Measurements from ENCODE around the gene PTPRD. TPM values are rescaled to one million over a fixed set of nuclear protein-coding genes. Genes with fewer than 3 reads are reported as not detected.

Gene PTPRD
- total RNA-seq, 1 experiment from 2014 or later, result 70.1 TPM

DNA sequence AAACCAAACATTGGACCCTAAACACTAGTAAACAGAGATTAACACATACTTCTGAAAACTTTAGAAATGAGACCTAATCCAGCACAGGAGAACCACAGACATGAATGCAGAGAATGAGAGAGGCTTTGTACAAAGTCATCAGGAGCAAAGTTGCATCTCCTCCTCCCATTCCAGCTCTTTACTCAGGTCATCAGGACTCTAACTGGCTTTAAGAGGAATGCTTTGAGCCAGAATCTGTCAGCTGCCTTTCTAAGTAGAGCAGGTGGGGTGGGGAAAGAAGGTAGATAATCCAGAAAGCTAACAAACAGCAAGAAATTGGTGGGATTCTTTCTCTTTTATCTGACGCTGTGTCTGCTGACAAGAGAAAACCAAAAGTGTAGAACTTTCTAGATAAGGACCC is 2230.5 kb downstream of the PTPRD start:
- Histone ChIP-seq H3K27me3 (replicated peaks; ENCODE audit: control insufficient read depth, insufficient read depth, low read length) (no peaks in the 10 kb centered on the region), H3K9me3 (no peaks in the 10 kb centered on the region), H3K4me1 (peaks cover 69% of the 10 kb centered on the region), H3K4me3 (ENCODE audit: low read depth, low read length) (no peak overlapping the region), H3K36me3 (ENCODE audit: control insufficient read depth, insufficient read depth, low read length) (no peaks in the 10 kb centered on the region)
- H3K27me3 Mint-ChIP-seq (ENCODE audit: insufficient read depth, unreplicated experiment), result no peaks in the 10 kb centered on the region
- no TSS peak for BruUV-seq (replicated peaks)
- intact Hi-C loops (cut with micrococcal nuclease; ENCODE audit: unreplicated experiment), result loop anchor here (1.0 to 10.0 kb wide), 15 partner anchors 8 to 812 kb away; partner anchors contain the start of gene DMAC1
- H3K9me3 Mint-ChIP-seq (ENCODE audit: unreplicated experiment), result peaks cover 12% of the 10 kb centered on the region
- peak overlapping the region; percentile 90 for H3K27ac Mint-ChIP-seq (ENCODE audit: unreplicated experiment)
- ChIA-PET POLR2A (no interaction called here), CTCF (no interaction called here)
- H3K4me3 Mint-ChIP-seq (ENCODE audit: unreplicated experiment), result peak overlapping the region; percentile 16
- peak; percentile 79 to 82 for DNase-seq
- TF ChIP-seq, protein P1, sequence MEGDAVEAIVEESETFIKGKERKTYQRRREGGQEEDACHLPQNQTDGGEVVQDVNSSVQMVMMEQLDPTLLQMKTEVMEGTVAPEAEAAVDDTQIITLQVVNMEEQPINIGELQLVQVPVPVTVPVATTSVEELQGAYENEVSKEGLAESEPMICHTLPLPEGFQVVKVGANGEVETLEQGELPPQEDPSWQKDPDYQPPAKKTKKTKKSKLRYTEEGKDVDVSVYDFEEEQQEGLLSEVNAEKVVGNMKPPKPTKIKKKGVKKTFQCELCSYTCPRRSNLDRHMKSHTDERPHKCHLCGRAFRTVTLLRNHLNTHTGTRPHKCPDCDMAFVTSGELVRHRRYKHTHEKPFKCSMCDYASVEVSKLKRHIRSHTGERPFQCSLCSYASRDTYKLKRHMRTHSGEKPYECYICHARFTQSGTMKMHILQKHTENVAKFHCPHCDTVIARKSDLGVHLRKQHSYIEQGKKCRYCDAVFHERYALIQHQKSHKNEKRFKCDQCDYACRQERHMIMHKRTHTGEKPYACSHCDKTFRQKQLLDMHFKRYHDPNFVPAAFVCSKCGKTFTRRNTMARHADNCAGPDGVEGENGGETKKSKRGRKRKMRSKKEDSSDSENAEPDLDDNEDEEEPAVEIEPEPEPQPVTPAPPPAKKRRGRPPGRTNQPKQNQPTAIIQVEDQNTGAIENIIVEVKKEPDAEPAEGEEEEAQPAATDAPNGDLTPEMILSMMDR (IDR thresholded peaks at IDR 0.05; ENCODE audit: insufficient read depth in 1 of 2, low read depth in 1 of 2, low read length in 1 of 2, severe bottlenecking in 1 of 2, unreplicated experiment in 1 of 2), result no peak
- peaks cover 4% of the 10 kb centered on the region for H3K36me3 Mint-ChIP-seq (ENCODE audit: insufficient read depth, unreplicated experiment)
- peaks cover 22% of the 10 kb centered on the region for H3K4me1 Mint-ChIP-seq (ENCODE audit: low read depth, unreplicated experiment)

- Histone ChIP-seq H3K9me3 (no peaks in the 10 kb centered on the region), H3K4me1 (peaks cover 72% of the 10 kb centered on the region), H3K27me3 (replicated peaks; ENCODE audit: control insufficient read depth, insufficient read depth, low read length) (no peaks in the 10 kb centered on the region), H3K36me3 (ENCODE audit: control insufficient read depth, insufficient read depth, low read length) (no peaks in the 10 kb centered on the region), H3K4me3 (ENCODE audit: low read depth, low read length) (no peak overlapping the region)
- H3K9me3 Mint-ChIP-seq (ENCODE audit: unreplicated experiment), result peaks cover 7% of the 10 kb centered on the region
- POLR2A ChIA-PET, result no interaction called here
- CTCF ChIA-PET, result no interaction called here
- TSS peak; percentile 64 for BruUV-seq (replicated peaks)
- TF ChIP-seq, protein P1 (IDR thresholded peaks at IDR 0.05; ENCODE audit: insufficient read depth in 1 of 2, low read depth in 1 of 2, low read length in 1 of 2, severe bottlenecking in 1 of 2, unreplicated experiment in 1 of 2), result no peak
- H3K27me3 Mint-ChIP-seq (ENCODE audit: insufficient read depth, unreplicated experiment), result no peaks in the 10 kb centered on the region
- peak overlapping the region; percentile 90 for H3K27ac Mint-ChIP-seq (ENCODE audit: unreplicated experiment)
- intact Hi-C loops (cut with micrococcal nuclease; ENCODE audit: unreplicated experiment), result loop anchor here (5.0 to 10.0 kb wide), 6 partner anchors 159 to 584 kb away; partner anchors contain the start of gene DMAC1
- H3K4me1 Mint-ChIP-seq (ENCODE audit: low read depth, unreplicated experiment), result peaks cover 18% of the 10 kb centered on the region
- peaks cover 3% of the 10 kb centered on the region for H3K36me3 Mint-ChIP-seq (ENCODE audit: insufficient read depth, unreplicated experiment)
- no peak for DNase-seq
- peak overlapping the region; percentile 16 for H3K4me3 Mint-ChIP-seq (ENCODE audit: unreplicated experiment)
Measured at GRCh38 chr9:8381601-8382000, 2231.2 kb downstream of the PTPRD start.

DNA sequence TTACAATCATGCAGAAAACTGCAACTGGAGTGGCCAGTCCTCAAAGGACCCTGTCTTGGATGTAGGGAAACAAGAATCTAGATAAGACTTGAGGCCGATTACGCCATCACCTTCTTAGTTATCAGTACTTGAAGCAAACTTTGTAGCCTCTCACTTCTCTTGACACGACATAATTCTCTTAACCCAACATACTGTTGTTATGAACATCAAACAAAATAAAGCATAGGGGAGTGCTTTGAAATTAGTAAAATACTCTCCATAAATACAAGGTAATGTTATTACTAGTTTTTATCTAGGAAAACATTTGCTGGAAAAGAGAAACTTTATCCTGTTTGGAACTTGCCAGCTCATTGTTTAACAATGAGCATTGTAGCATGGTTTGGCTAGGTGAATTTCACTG is 2238.3 kb downstream of the PTPRD start:
- H3K4me1 ChIP-seq, result peaks cover 78% of the 10 kb centered on the region
- Mint-ChIP-seq H3K4me1 (ENCODE audit: low read depth, unreplicated experiment) (peaks cover 14% of the 10 kb centered on the region), H3K36me3 (ENCODE audit: insufficient read depth, unreplicated experiment) (no peaks in the 10 kb centered on the region), H3K9me3 (ENCODE audit: unreplicated experiment) (no peaks in the 10 kb centered on the region), H3K27me3 (ENCODE audit: insufficient read depth, unreplicated experiment) (no peaks in the 10 kb centered on the region), H3K27ac (ENCODE audit: unreplicated experiment) (no peak overlapping the region), H3K4me3 (ENCODE audit: unreplicated experiment) (no peak overlapping the region)
- TF ChIP-seq, protein P1 (IDR thresholded peaks at IDR 0.05; ENCODE audit: insufficient read depth in 1 of 2, low read depth in 1 of 2, low read length in 1 of 2, severe bottlenecking in 1 of 2, unreplicated experiment in 1 of 2), result no peak
- ChIA-PET CTCF (no interaction called here), POLR2A (no interaction called here)
- no peaks in the 10 kb centered on the region for H3K36me3 ChIP-seq (ENCODE audit: control insufficient read depth, insufficient read depth, low read length)
- H3K9me3 ChIP-seq, result peaks cover 3% of the 10 kb centered on the region; the same call in 1 of the 2 replicates
- intact Hi-C loops (cut with micrococcal nuclease; ENCODE audit: unreplicated experiment), result loop anchor here (1.0 kb wide), 2 partner anchors 8 to 13 kb away; no protein-coding TSS in a partner anchor
- no peaks in the 10 kb centered on the region for H3K27me3 ChIP-seq (replicated peaks; ENCODE audit: control insufficient read depth, insufficient read depth, low read length)
- peak; percentile 34 to 43 for DNase-seq
- H3K4me3 ChIP-seq (ENCODE audit: low read depth, low read length), result no peak overlapping the region
- no TSS peak for BruUV-seq (replicated peaks)
